NCI-H2107 treated with DMSO at 0.1 percent for 48 hours (cell line): ENCODE data around the gene ANKRD44.

Experiments
- DNase-seq: peaks from one replicate; lab custom pipeline; 2025; ENCODE audit not compliant: unreplicated experiment; lab: John Stamatoyannopoulos, UW

ANKRD44 gene

GRCh38 chr2:197001921-197002320 lies 308.7 kb downstream of the ANKRD44 start:
- DNase-seq: no peak

- no peak for DNase-seq
These were observed 314.7 kb downstream of the ANKRD44 start for GRCh38 chr2:196995757-196996314.

- no peak for DNase-seq
These were observed 315.8 kb downstream of the ANKRD44 start for GRCh38 chr2:196994764-196995163.

GRCh38 chr2:196993617-196994016 lies 317.0 kb downstream of the ANKRD44 start:
- no peak for DNase-seq

- no peak for DNase-seq
These were observed 318.1 kb downstream of the ANKRD44 start for GRCh38 chr2:196992466-196992865.

GRCh38 chr2:196990788-196991461 lies 319.7 kb downstream of the ANKRD44 start:
- DNase-seq: no peak

GRCh38 chr2:196990092-196990491 lies 320.5 kb downstream of the ANKRD44 start:
- no peak for DNase-seq

GRCh38 chr2:196989496-196989895 lies 321.1 kb downstream of the ANKRD44 start:
- no peak for DNase-seq

- DNase-seq: peak; percentile 30
These were observed 321.9 kb downstream of the ANKRD44 start for GRCh38 chr2:196988639-196989038.

GRCh38 chr2:196987649-196988364 lies 322.8 kb downstream of the ANKRD44 start:
- DNase-seq: peak; percentile 92

GRCh38 chr2:196987298-196987648 lies 323.3 kb downstream of the ANKRD44 start:
- peak; percentile 79 for DNase-seq

GRCh38 chr2:196985511-196986183 lies 324.9 kb downstream of the ANKRD44 start:
- DNase-seq: no peak

GRCh38 chr2:196984903-196985302 lies 325.7 kb downstream of the ANKRD44 start:
- no peak for DNase-seq

GRCh38 chr2:196983934-196984333 lies 326.6 kb downstream of the ANKRD44 start:
- no peak for DNase-seq

GRCh38 chr2:196980473-196980872 lies 330.1 kb downstream of the ANKRD44 start:
- peak; percentile 46 for DNase-seq

- no peak for DNase-seq
These were observed 330.6 kb downstream of the ANKRD44 start for GRCh38 chr2:196980001-196980400.

GRCh38 chr2:196977507-196977906 lies 333.1 kb downstream of the ANKRD44 start:
- no peak for DNase-seq

GRCh38 chr2:196974970-196975369 lies 335.6 kb downstream of the ANKRD44 start:
- DNase-seq: no peak

GRCh38 chr2:196971574-196972279 lies 338.9 kb downstream of the ANKRD44 start:
- no peak for DNase-seq

GRCh38 chr2:196970099-196970498 lies 340.5 kb downstream of the ANKRD44 start:
- no peak for DNase-seq

GRCh38 chr2:196968516-196968915 lies 342.1 kb downstream of the ANKRD44 start:
- DNase-seq: no peak
